ENCODE data around the gene C10orf105. TPM values are rescaled to one million over a fixed set of nuclear protein-coding genes. Genes with fewer than 3 reads are reported as not detected.

The C10orf105 gene
- total and polyA plus RNA-seq, 2 of the 8 experiments (the other 6 are each of a cell fraction or from before 2014, with no cell fraction given) = 0.71 to 0.73 TPM

GRCh38 chr10:71751515-71752224 is 32.1 kb upstream of the C10orf105 start:
- Histone ChIP-seq H3K14ac (ENCODE audit: insufficient read length) (no peak overlapping the region), H2BK120ac (replicated peaks; ENCODE audit: low read depth, low read length) (no peak overlapping the region), H3K4ac (replicated peaks; ENCODE audit: insufficient read length, low read depth, low read length) (no peak overlapping the region), H3K27ac (ENCODE audit: low read depth, low read length) (no peak overlapping the region), H2BK12ac (ENCODE audit: low read depth, low read length) (no peak overlapping the region), H3K27me3 (replicated peaks in 1 of 4; ENCODE audit: control insufficient read depth in 3 of 4, extremely low read depth in 1 of 4, insufficient read depth in 3 of 4, low read length in 3 of 4) (no peaks in the 10 kb centered on the region; a peak in 2 of 7 replicates), H3K4me1 (replicated peaks in 1 of 4; ENCODE audit: control insufficient read depth in 3 of 4, insufficient read depth in 4 of 4, low read length in 3 of 4) (peaks cover 0 to 4% (median 0%) of the 10 kb centered on the region in 4 experiments; a peak in 3 of 7 replicates), H2BK5ac (ENCODE audit: low read depth, low read length) (no peak overlapping the region), H4K91ac (replicated peaks; ENCODE audit: insufficient read length, low read length) (no peak overlapping the region), H3K23ac (ENCODE audit: insufficient read length) (no peak overlapping the region), H3K4me2 (ENCODE audit: insufficient read depth in 1 of 2, low read depth in 2 of 2, low read length in 2 of 2) (no peak overlapping the region), H3K56ac (replicated peaks; ENCODE audit: insufficient read length, low read depth, low read length) (no peak overlapping the region), H3K9ac (replicated peaks in 1 of 4; ENCODE audit: extremely low read depth in 1 of 4, low read depth in 3 of 4, low read length in 3 of 4) (no peak overlapping the region), H3K79me2 (ENCODE audit: control insufficient read depth in 1 of 2, insufficient read depth in 2 of 2, low read length in 2 of 2) (no peaks in the 10 kb centered on the region), H3K18ac (ENCODE audit: extremely low read depth, low read length) (no peak overlapping the region), H4K8ac (ENCODE audit: extremely low read depth, insufficient read depth, low read length) (no peak overlapping the region), H2AFZ (ENCODE audit: low read length) (no peak overlapping the region), H3K23me2 (ENCODE audit: low read depth, low read length) (no peaks in the 10 kb centered on the region), H2AK5ac (ENCODE audit: low read depth, low read length) (no peak overlapping the region), H3K9me3 (ENCODE audit: insufficient read depth in 2 of 2, low read depth in 1 of 2, low read length in 1 of 2) (no peaks in the 10 kb centered on the region), H3K4me3 (ENCODE audit: extremely low read depth in 1 of 4, insufficient read depth in 2 of 4, low read depth in 3 of 4, low read length in 4 of 4) (no peak overlapping the region), H2BK20ac (ENCODE audit: low read length) (no peak overlapping the region), H3K79me1 (ENCODE audit: low read depth, low read length) (no peaks in the 10 kb centered on the region), H4K20me1 (replicated peaks in 1 of 2; ENCODE audit: control insufficient read depth in 1 of 2, insufficient read depth in 2 of 2, low read length in 2 of 2) (no peaks in the 10 kb centered on the region), H3K36me3 (ENCODE audit: control insufficient read depth in 2 of 4, insufficient read depth in 4 of 4, low read length in 3 of 4) (no peaks in the 10 kb centered on the region), H4K5ac (ENCODE audit: insufficient read length, low read depth, low read length) (no peak overlapping the region), H2BK15ac (ENCODE audit: low read length) (no peak overlapping the region)
- 79% methylated on average over 9 of the region's 14 CpGs; no CpG with 5 or more reads in 1 of the 2 experiments for WGBS, 2 experiments (ENCODE audit: extremely low coverage in 1 of 2, insufficient coverage in 1 of 2, insufficient read length in 1 of 2, insufficient replicate concordance in 2 of 2, low coverage in 1 of 2, low lambda C conversion rate in 2 of 2, missing lambda C conversion rate in 1 of 2)
- no peak for FAIRE-seq
- ChIA-PET CTCF (ENCODE audit: partially characterized antibody) (interaction anchor here (1.1 to 1.9 kb wide), 7 partner anchors 10 to 55 kb away, joined by 3 to 11 read pairs (median 5); partner anchors contain the start of gene VSIR), POLR2A (ENCODE audit: partially characterized antibody) (interaction anchor here (1.1 kb wide), 1 partner anchor 15 kb away, joined by 3 read pairs; no protein-coding TSS in a partner anchor)
- DNase-seq (ENCODE audit: low read depth in 1 of 2, low spot score in 2 of 2) = no peak
- TF ChIP-seq KDM5A (IDR thresholded peaks at IDR 0.05; ENCODE audit: low read length) (no peak), CTCF (IDR thresholded peaks at IDR 0.05; ENCODE audit: control extremely low read depth in 1 of 3, insufficient read depth in 1 of 3, low read depth in 1 of 3, low read length in 3 of 3) (no peak), TCF12 (IDR thresholded peaks at IDR 0.05; ENCODE audit: low read depth, low read length) (no peak), E2F6 (IDR thresholded peaks at IDR 0.05) (no peak), BCL11A (IDR thresholded peaks at IDR 0.05; ENCODE audit: low read depth in 2 of 2, low read length in 2 of 2) (no peak), JUND (IDR thresholded peaks at IDR 0.05; ENCODE audit: low read length) (no peak), EP300 (IDR thresholded peaks at IDR 0.05; ENCODE audit: borderline replicate concordance in 1 of 2, low read depth in 2 of 2, low read length in 2 of 2) (no peak), KDM1A (IDR thresholded peaks at IDR 0.05; ENCODE audit: borderline replicate concordance, low read length) (no peak)
